ENCODE measurements around the gene MND1.

DNA sequence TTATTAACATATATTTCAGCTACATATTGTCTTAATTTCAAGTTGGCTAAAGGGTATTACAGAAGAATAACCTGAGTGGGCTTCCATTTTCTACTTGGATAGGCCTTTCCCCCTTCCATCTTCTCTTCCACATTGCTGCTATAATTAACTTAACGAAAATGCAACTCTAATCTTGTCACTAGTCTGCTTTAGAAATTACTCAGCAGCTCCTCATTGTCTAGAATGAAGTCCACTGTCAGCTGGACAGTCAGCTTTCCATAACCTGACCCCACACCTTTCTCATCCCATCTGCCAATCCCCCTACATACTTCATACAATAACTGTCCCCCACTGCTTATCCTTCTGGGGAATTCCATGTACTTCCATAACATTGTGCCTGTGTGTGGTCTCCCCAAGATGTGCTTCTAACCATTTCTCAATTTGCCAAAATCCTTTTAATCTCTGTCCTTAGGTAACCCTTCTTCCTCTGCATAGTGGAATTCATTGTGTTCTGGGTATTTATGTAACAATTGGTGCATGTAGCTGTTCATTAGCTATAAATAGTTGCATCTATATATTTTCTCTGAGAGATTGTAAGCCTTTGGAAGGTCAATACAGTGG is 4.8 kb downstream of the MND1 start:
- TF ChIP-seq, protein P1, sequence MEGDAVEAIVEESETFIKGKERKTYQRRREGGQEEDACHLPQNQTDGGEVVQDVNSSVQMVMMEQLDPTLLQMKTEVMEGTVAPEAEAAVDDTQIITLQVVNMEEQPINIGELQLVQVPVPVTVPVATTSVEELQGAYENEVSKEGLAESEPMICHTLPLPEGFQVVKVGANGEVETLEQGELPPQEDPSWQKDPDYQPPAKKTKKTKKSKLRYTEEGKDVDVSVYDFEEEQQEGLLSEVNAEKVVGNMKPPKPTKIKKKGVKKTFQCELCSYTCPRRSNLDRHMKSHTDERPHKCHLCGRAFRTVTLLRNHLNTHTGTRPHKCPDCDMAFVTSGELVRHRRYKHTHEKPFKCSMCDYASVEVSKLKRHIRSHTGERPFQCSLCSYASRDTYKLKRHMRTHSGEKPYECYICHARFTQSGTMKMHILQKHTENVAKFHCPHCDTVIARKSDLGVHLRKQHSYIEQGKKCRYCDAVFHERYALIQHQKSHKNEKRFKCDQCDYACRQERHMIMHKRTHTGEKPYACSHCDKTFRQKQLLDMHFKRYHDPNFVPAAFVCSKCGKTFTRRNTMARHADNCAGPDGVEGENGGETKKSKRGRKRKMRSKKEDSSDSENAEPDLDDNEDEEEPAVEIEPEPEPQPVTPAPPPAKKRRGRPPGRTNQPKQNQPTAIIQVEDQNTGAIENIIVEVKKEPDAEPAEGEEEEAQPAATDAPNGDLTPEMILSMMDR (IDR thresholded peaks at IDR 0.05; ENCODE audit: low read length) = no peak
- no peak for TF ChIP-seq EZH2 (IDR thresholded peaks at IDR 0.05; ENCODE audit: borderline replicate concordance, low read length)
